Lung (tissue), 13 donors: ENCODE measurements around the gene FANCC. TPM values are rescaled to one million over a fixed set of nuclear protein-coding genes. Genes with fewer than 3 reads are reported as not detected.

Experiments
- ATAC-seq: fragments of 200-7000 bp; cut with Tn5 transposase; one replicate; pipeline ENCODE4 v1.9.1; 2020; ENCODE audit warnings: moderate number of reproducible peaks; ENCODE audit not compliant: insufficient read depth, low FRiP score
- DNase-seq, 3 donors: peaks; one replicate each; pipeline ENCODE4 v3.0.0-alpha.2; 2013 to 2017
- H3K27ac ChIP-seq, 2 donors: one replicate each; pipeline ENCODE4 v1.5.1; 2013; ENCODE audit warnings: mild to moderate bottlenecking in 2 of 2, moderate library complexity in 2 of 2, control low read depth in 1 of 2, inconsistent platforms in 1 of 2, low read depth in 1 of 2, low read length in 1 of 2
- H3K27me3 ChIP-seq, 3 donors: one replicate each; pipeline ENCODE4 v1.5.1; 2013; ENCODE audit warnings: low read length in 2 of 3; ENCODE audit not compliant: control insufficient read depth in 3 of 3, insufficient read depth in 3 of 3
- H3K36me3 ChIP-seq, 4 donors: one replicate each; pipeline ENCODE4 v1.5.1; 2013; ENCODE audit warnings: low read length in 4 of 4, mild to moderate bottlenecking in 1 of 4, moderate library complexity in 1 of 4; ENCODE audit not compliant: control insufficient read depth in 4 of 4, insufficient read depth in 4 of 4
- H3K4me1 ChIP-seq, 5 donors: one replicate each; pipeline ENCODE4 v1.5.1; 2013; ENCODE audit warnings: low read length in 5 of 5, mild to moderate bottlenecking in 2 of 5, moderate library complexity in 1 of 5; ENCODE audit not compliant: control insufficient read depth in 5 of 5, insufficient read depth in 5 of 5
- H3K4me3 ChIP-seq: one replicate; pipeline ENCODE4 v1.5.1; 2013; ENCODE audit warnings: mild to moderate bottlenecking, control low read depth, moderate library complexity
- H3K9ac ChIP-seq, 2 donors: one replicate each; pipeline ENCODE4 v1.5.1; 2013; ENCODE audit warnings: low read length in 2 of 2, control low read depth in 1 of 2; ENCODE audit not compliant: insufficient read depth in 1 of 2
- H3K9me3 ChIP-seq, 4 donors: one replicate each; pipeline ENCODE4 v1.5.1; 2013; ENCODE audit warnings: low read length in 3 of 4, mild to moderate bottlenecking in 1 of 4, moderate library complexity in 1 of 4; ENCODE audit not compliant: control insufficient read depth in 4 of 4, insufficient read depth in 3 of 4
- WGBS, 2 donors: extraction: QIAGEN DNeasy Blood & Tissue Kit; methylation state at CpG; one replicate each; pipeline ENCODE4 v1.1.7; 2013; 5-methylcytosine and 5-hydroxymethylcytosine counted together
- polyA plus RNA-seq, 2 donors: library from polyadenylated mRNA; stranded (reverse); fragments of 200-250 nt; gene quantifications; one replicate each; pipeline ENCODE4 v1.2.1, GENCODE V29; 2013
- small RNA-seq: library from RNA; depleted of rRNA; stranded (forward); fragments of <200 nt; gene quantifications from one replicate; pipeline ENCODE3, GENCODE V24; 2014; ENCODE audit warnings: low replicate concordance
- total RNA-seq, 2 donors: library from RNA; depleted of rRNA in 1 of 2; stranded (reverse); fragments of >200 nt in 1 of 2; gene quantifications; one replicate each; pipeline ENCODE4 v1.2.1, GENCODE V29; 2014 to 2021
- TF ChIP-seq, protein P1 (sequence below): IDR thresholded peaks from 2 replicates; pipeline ENCODE4 v1.5.1; 2012; ENCODE audit warnings: mild to moderate bottlenecking; ENCODE audit errors: control extremely low read depth, extremely low read depth
- donor health status: control.
- donor health status: control.
- donor health status: Bipolar disorder and iron deficiency.
- donor health status: healthy.
- donor health status: DM: yes; HTN: yes; CAD: no.

Gene FANCC
- total and polyA plus RNA-seq, 4 donors: 4.4 to 20.0 (median 8.7) TPM

DNA sequence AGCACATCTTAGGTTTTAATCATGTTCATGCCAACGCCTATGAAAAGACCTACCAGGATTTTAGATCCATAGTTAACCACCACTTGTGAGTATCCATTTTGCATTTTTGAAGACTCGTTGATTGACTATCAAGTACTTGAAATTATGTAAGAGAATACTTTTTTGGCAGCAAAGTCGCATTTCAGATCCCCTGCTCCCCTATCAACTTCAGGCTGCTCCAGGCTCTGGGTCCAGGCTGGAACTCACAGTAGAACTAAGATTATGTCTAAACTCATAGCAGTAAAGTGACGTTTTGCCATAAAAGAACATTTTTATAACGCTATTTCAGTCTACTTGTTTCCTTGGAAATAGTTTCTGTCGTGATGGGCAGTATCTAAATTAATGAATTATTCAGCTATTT is 267.7 kb downstream of the FANCC start:
- peak overlapping the region in 1 of 2 donors; percentile 93 for H3K9ac ChIP-seq
- no peaks in the 10 kb centered on the region for H3K36me3 ChIP-seq
- peaks cover 5 to 49% (median 13%) of the 10 kb centered on the region in 5 donors for H3K4me1 ChIP-seq
- H3K9me3 ChIP-seq: peaks cover 0 to 3% (median 0%) of the 10 kb centered on the region in 4 donors
- DNase-seq (peak; percentile 60 to 88 (median 84)), ATAC-seq (no peak)
- no peaks in the 10 kb centered on the region for H3K27me3 ChIP-seq
- H3K4me3 ChIP-seq: no peak overlapping the region
- peak overlapping the region; percentile 45 to 52 for H3K27ac ChIP-seq
- 48 to 73% methylated on average over 6 of the region's 6 CpGs for WGBS, 2 donors
- TF ChIP-seq, protein P1, sequence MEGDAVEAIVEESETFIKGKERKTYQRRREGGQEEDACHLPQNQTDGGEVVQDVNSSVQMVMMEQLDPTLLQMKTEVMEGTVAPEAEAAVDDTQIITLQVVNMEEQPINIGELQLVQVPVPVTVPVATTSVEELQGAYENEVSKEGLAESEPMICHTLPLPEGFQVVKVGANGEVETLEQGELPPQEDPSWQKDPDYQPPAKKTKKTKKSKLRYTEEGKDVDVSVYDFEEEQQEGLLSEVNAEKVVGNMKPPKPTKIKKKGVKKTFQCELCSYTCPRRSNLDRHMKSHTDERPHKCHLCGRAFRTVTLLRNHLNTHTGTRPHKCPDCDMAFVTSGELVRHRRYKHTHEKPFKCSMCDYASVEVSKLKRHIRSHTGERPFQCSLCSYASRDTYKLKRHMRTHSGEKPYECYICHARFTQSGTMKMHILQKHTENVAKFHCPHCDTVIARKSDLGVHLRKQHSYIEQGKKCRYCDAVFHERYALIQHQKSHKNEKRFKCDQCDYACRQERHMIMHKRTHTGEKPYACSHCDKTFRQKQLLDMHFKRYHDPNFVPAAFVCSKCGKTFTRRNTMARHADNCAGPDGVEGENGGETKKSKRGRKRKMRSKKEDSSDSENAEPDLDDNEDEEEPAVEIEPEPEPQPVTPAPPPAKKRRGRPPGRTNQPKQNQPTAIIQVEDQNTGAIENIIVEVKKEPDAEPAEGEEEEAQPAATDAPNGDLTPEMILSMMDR: no peak

Small RNAs within 50 kb of the gene (small RNA-seq; reads per million reads assigned to genes)
- gene MIR23B: 503 reads per million, percentile 99 among the genes with 10 or more reads in this experiment
- gene MIR27B: 7,792 reads per million, percentile 100 among the genes with 10 or more reads in this experiment
- not detected for gene MIR3074
- not detected for gene MIR6081
- 3.0 reads per million, percentile 93 among the genes with 10 or more reads in this experiment for gene RNA5SP288

Other genes starting within 250 kb of the FANCC start
- gene PTCH1, start 199.3 kb upstream of the FANCC start, total RNA-seq: 10 to 100 TPM; 19.4 to 31.1 TPM
- 1 to 10 TPM; 3.1 to 4.9 TPM for gene PTCH1, start 199.3 kb upstream of the FANCC start, polyA plus RNA-seq